Measurements from ENCODE around the gene GUCY1A2. TPM values are rescaled to one million over a fixed set of nuclear protein-coding genes. Genes with fewer than 3 reads are reported as not detected.

GUCY1A2 gene
- total RNA-seq, 2 experiments from 2014 or later, result not detected

- ChIA-PET CTCF (no interaction called here), POLR2A (no interaction called here)
- Histone ChIP-seq H3K27ac (ENCODE audit: low read depth in 1 of 2, low read length in 2 of 2) (no peak overlapping the region), H3K4me1 (ENCODE audit: insufficient read depth, low read length) (no peaks in the 10 kb centered on the region), H3K36me3 (ENCODE audit: insufficient read depth, low read length) (no peaks in the 10 kb centered on the region), H3K9me3 (ENCODE audit: control insufficient read depth in 1 of 2, insufficient read depth in 1 of 2, low read length in 2 of 2) (no peaks in the 10 kb centered on the region), H3K27me3 (ENCODE audit: control insufficient read depth in 1 of 2, insufficient read depth in 2 of 2, low read length in 2 of 2) (no peaks in the 10 kb centered on the region), H3K4me3 (ENCODE audit: low read length) (no peak overlapping the region)
- TF ChIP-seq CTCF (IDR thresholded peaks at IDR 0.05), result no peak
- ATAC-seq (ENCODE audit: poor library complexity) (no peak), DNase-seq (no peak)
- Mint-ChIP-seq H3K4me3 (no peak overlapping the region), H3K27me3 (no peaks in the 10 kb centered on the region), H3K36me3 (ENCODE audit: low read depth) (no peaks in the 10 kb centered on the region), H3K27ac (no peak overlapping the region), H3K9me3 (peaks cover 11% of the 10 kb centered on the region), H3K4me1 (ENCODE audit: low read depth) (no peaks in the 10 kb centered on the region)
- intact Hi-C loops (cut with DNase I, micrococcal nuclease), result no loop called here
Measured at GRCh38 chr11:106920899-106921509, 97.3 kb downstream of the GUCY1A2 start.

- ATAC-seq (ENCODE audit: poor library complexity), result no peak
- no peak for DNase-seq
- Mint-ChIP-seq H3K9me3 (peaks cover 14% of the 10 kb centered on the region), H3K4me3 (no peak overlapping the region), H3K36me3 (ENCODE audit: low read depth) (no peaks in the 10 kb centered on the region), H3K4me1 (ENCODE audit: low read depth) (no peaks in the 10 kb centered on the region), H3K27ac (no peak overlapping the region), H3K27me3 (no peaks in the 10 kb centered on the region)
- intact Hi-C loops (cut with DNase I, micrococcal nuclease), result no loop called here
- no peak for TF ChIP-seq CTCF (IDR thresholded peaks at IDR 0.05)
- Histone ChIP-seq H3K9me3 (ENCODE audit: control insufficient read depth in 1 of 2, insufficient read depth in 1 of 2, low read length in 2 of 2) (no peaks in the 10 kb centered on the region), H3K4me1 (ENCODE audit: insufficient read depth, low read length) (no peaks in the 10 kb centered on the region), H3K27ac (ENCODE audit: low read depth in 1 of 2, low read length in 2 of 2) (no peak overlapping the region), H3K36me3 (ENCODE audit: insufficient read depth, low read length) (no peaks in the 10 kb centered on the region), H3K4me3 (ENCODE audit: low read length) (no peak overlapping the region), H3K27me3 (ENCODE audit: control insufficient read depth in 1 of 2, insufficient read depth in 2 of 2, low read length in 2 of 2) (no peaks in the 10 kb centered on the region)
- ChIA-PET POLR2A (no interaction called here), CTCF (no interaction called here)
Measured at GRCh38 chr11:106917973-106918372, 100.3 kb downstream of the GUCY1A2 start.

- POLR2A ChIA-PET, result no interaction called here
- no peak overlapping the region for H3K27ac ChIP-seq (ENCODE audit: low read depth in 1 of 2, low read length in 2 of 2)
- no peak for DNase-seq
- no peaks in the 10 kb centered on the region for H3K9me3 ChIP-seq (ENCODE audit: control insufficient read depth in 1 of 2, insufficient read depth in 1 of 2, low read length in 2 of 2)
- no peaks in the 10 kb centered on the region for H3K27me3 Mint-ChIP-seq
- peaks cover 17% of the 10 kb centered on the region for H3K9me3 Mint-ChIP-seq
- intact Hi-C loops (cut with DNase I, micrococcal nuclease), result no loop called here
- H3K36me3 ChIP-seq (ENCODE audit: insufficient read depth, low read length), result no peaks in the 10 kb centered on the region
- no peak overlapping the region for H3K4me3 ChIP-seq (ENCODE audit: low read length)
- ATAC-seq (ENCODE audit: poor library complexity), result no peak
- no peaks in the 10 kb centered on the region for H3K36me3 Mint-ChIP-seq (ENCODE audit: low read depth)
- no peak overlapping the region for H3K4me3 Mint-ChIP-seq
- TF ChIP-seq CTCF (IDR thresholded peaks at IDR 0.05), result no peak
- no peaks in the 10 kb centered on the region for H3K27me3 ChIP-seq (ENCODE audit: control insufficient read depth in 1 of 2, insufficient read depth in 2 of 2, low read length in 2 of 2)
- no peaks in the 10 kb centered on the region for H3K4me1 Mint-ChIP-seq (ENCODE audit: low read depth)
- H3K27ac Mint-ChIP-seq, result no peak overlapping the region
- H3K4me1 ChIP-seq (ENCODE audit: insufficient read depth, low read length), result no peaks in the 10 kb centered on the region
- CTCF ChIA-PET, result no interaction called here
Measured at GRCh38 chr11:106914409-106914808, 103.9 kb downstream of the GUCY1A2 start.
